ENCODE measurements around the gene CNEP1R1. TPM values are rescaled to one million over a fixed set of nuclear protein-coding genes. Genes with fewer than 3 reads are reported as not detected.

The CNEP1R1 gene
- total and polyA plus RNA-seq, 12 donors, result 13.9 to 25.3 (median 19.9) TPM

GRCh38 chr16:50038756-50039529 lies 13.9 kb downstream of the CNEP1R1 start:
- Histone ChIP-seq H3K4me1 (replicated peaks in 1 of 2) (peaks cover 8 to 21% of the 10 kb centered on the region in 2 donors), H3K4me3 (no peak overlapping the region), H3K36me3 (replicated peaks in 1 of 2) (peaks cover 0 to 19% of the 10 kb centered on the region in 2 donors), H3K27me3 (no peaks in the 10 kb centered on the region), H3K27ac (peak overlapping the region; percentile 6 to 60 (median 53)), H3K9me3 (replicated peaks in 1 of 3) (no peaks in the 10 kb centered on the region)
- TF ChIP-seq POLR2A (IDR thresholded peaks at IDR 0.05), result no peak
- TF ChIP-seq, protein P1, sequence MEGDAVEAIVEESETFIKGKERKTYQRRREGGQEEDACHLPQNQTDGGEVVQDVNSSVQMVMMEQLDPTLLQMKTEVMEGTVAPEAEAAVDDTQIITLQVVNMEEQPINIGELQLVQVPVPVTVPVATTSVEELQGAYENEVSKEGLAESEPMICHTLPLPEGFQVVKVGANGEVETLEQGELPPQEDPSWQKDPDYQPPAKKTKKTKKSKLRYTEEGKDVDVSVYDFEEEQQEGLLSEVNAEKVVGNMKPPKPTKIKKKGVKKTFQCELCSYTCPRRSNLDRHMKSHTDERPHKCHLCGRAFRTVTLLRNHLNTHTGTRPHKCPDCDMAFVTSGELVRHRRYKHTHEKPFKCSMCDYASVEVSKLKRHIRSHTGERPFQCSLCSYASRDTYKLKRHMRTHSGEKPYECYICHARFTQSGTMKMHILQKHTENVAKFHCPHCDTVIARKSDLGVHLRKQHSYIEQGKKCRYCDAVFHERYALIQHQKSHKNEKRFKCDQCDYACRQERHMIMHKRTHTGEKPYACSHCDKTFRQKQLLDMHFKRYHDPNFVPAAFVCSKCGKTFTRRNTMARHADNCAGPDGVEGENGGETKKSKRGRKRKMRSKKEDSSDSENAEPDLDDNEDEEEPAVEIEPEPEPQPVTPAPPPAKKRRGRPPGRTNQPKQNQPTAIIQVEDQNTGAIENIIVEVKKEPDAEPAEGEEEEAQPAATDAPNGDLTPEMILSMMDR (IDR thresholded peaks at IDR 0.05), result no peak
- intact Hi-C loops (cut with DNase I), result no loop called here
- 35 to 43% (median 40%) methylated on average over 5 of the region's 5 CpGs for WGBS, 4 donors
- DNase-seq, result peak; percentile 44 to 77 (median 56)

- H3K4me1 ChIP-seq (replicated peaks in 1 of 2), result peaks cover 8 to 21% of the 10 kb centered on the region in 2 donors
- TF ChIP-seq, protein P1 (IDR thresholded peaks at IDR 0.05), result no peak
- TF ChIP-seq POLR2A (IDR thresholded peaks at IDR 0.05), result no peak
- H3K9me3 ChIP-seq (replicated peaks in 1 of 3), result no peaks in the 10 kb centered on the region
- intact Hi-C loops (cut with DNase I), result no loop called here
- H3K4me3 ChIP-seq, result no peak overlapping the region
- no peak for DNase-seq
- 83 to 85% (median 85%) methylated on average over 8 of the region's 8 CpGs for WGBS, 4 donors
- H3K27ac ChIP-seq, result peak overlapping the region in 1 of 5 donors; percentile 20
- H3K36me3 ChIP-seq (replicated peaks in 1 of 2), result peaks cover 0 to 8% of the 10 kb centered on the region in 2 donors
- H3K27me3 ChIP-seq, result no peaks in the 10 kb centered on the region
These were observed 15.0 kb downstream of the CNEP1R1 start for GRCh38 chr16:50040018-50040417.

DNA sequence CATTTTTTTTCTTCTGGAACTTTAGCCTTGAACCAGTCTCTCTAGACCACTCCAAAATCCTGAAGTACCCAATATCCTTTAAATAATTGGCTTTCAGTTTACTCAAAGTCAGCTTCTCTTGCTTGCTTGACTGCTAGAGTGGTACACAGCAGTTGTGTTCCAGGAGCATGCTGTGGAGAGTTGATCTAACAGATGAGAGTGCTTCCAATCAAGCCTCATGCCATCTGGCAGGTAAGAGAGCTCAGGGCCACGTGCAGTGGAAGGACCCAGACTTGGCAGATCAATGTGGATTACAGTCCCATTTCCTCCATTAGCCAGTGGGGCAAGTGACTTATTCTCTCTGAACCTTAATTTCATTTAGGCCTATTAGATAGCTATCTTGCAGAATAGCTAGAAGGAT lies 15.7 kb downstream of the CNEP1R1 start:
- Histone ChIP-seq H3K36me3 (replicated peaks in 1 of 2) (peaks cover 0 to 7% of the 10 kb centered on the region in 2 donors), H3K27ac (no peak overlapping the region), H3K9me3 (replicated peaks in 1 of 3) (no peaks in the 10 kb centered on the region), H3K27me3 (no peaks in the 10 kb centered on the region), H3K4me3 (no peak overlapping the region), H3K4me1 (replicated peaks in 1 of 2) (peaks cover 8 to 21% of the 10 kb centered on the region in 2 donors)
- no peak for DNase-seq
- TF ChIP-seq POLR2A (IDR thresholded peaks at IDR 0.05), result no peak
- TF ChIP-seq, protein P1 (IDR thresholded peaks at IDR 0.05), result no peak
- WGBS, 4 donors, result 44 to 71% (median 54%) methylated on average over 1 of the region's 1 CpG
- intact Hi-C loops (cut with DNase I), result no loop called here

DNA sequence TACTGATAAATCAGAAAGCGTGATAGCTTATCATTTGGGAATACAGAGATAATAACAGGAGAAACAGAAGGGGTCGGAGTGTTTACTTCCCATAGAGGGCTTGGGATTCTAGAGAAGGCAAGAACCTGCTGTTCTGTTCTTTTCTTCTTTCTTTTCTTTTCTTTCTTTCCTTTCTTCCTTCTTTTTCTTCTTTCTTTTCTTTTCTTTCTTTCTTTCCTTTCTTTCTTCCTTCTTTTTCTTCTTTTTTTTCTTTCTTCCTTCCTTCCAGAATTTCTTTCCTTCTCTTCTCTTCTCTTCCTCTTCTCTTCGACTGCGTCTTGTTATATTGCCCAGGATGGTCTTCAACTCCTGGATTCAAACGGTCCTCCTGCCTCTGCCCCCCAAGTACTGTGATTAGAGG lies 18.3 kb downstream of the CNEP1R1 start:
- Histone ChIP-seq H3K27ac (no peak overlapping the region), H3K36me3 (replicated peaks in 1 of 2) (no peaks in the 10 kb centered on the region), H3K4me1 (replicated peaks in 1 of 2) (peaks cover 8 to 12% of the 10 kb centered on the region in 2 donors), H3K27me3 (no peaks in the 10 kb centered on the region), H3K9me3 (replicated peaks in 1 of 3) (no peaks in the 10 kb centered on the region), H3K4me3 (no peak overlapping the region)
- TF ChIP-seq, protein P1 (IDR thresholded peaks at IDR 0.05), result no peak
- no peak for TF ChIP-seq POLR2A (IDR thresholded peaks at IDR 0.05)
- no peak for DNase-seq
- intact Hi-C loops (cut with DNase I), result no loop called here
- 78 to 84% (median 79%) methylated on average over 5 of the region's 5 CpGs for WGBS, 4 donors
